ENCODE results near the gene SLC6A19.

Gene SLC6A19

DNA sequence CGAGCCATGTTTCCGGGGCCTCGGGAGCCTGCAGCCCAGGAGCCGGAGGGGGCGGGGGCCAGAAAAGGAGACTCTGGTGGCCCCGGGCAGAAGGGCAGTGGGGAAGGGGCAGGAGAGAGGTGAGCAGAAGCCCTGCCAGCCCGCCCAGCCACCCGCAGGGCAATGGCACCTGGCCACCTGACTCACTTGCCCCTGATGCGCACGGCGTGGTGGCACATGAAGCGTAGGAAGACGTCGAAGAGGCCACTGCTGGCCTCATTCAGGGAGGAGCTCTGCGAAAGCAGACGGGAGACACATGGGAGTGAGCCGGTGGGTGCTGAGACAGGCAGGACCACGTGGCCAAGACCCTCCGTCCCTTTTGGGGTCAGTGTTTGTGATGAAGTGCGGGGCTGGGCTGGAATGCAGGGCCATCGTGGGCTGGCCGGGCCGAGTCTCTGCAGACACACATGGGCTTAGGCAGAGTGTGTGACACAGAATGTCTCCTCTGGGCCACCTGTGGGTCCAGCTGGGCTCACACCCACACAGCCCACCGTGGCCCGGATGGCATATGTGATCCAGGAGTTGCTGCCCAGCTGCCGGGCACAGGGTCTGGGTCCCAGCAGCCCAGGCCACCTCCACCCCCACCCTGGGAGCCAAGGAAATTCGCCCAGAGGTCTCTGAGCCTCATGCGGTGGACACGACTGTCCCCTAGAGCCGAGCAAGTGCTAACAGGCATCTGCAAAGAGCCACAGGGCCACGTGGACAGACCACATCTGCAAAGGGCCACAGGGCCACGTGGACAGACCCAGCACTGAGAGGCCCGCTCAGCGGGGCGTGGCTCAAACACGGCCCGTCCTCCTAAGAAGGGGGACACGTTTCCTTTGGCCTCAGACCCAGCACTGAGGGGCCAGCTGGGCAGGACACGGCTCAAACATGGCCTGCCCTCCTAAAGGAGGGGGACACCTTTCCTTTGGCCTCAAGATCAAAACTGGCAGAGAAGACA is 69.8 kb downstream of the SLC6A19 start:
- TF ChIP-seq CTCF (IDR thresholded peaks at IDR 0.05; ENCODE audit: low read depth, low read length, missing control alignments): no peak
- H3K4me3 ChIP-seq (ENCODE audit: low read depth, low read length): no peak overlapping the region
- no peak for DNase-seq (ENCODE audit: low read depth)
- in situ Hi-C loops (cut with HindIII; ENCODE audit: low sequenced_read_pairs): no loop called here

DNA sequence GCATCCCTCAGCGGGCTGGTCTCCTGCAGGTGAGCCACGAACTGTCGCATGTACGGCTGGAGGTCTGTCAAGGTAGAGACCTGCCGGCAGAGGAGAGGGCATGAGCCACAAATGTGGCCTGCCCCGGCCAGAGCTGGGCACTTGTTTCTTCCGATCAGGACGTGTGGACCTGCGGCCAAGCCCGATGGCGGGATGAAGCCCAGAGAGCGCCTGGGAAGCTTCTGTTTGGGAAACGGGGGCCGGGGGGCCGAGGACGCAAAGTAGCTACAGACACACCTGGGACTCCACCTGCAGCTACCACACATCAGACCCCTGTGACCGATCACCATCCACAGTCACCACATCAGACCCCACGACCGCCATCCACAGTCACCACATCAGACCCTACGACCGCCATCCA is 70.8 kb downstream of the SLC6A19 start:
- DNase-seq (ENCODE audit: low read depth): no peak
- no peak overlapping the region for H3K4me3 ChIP-seq (ENCODE audit: low read depth, low read length)
- no peak for TF ChIP-seq CTCF (IDR thresholded peaks at IDR 0.05; ENCODE audit: low read depth, low read length, missing control alignments)
- in situ Hi-C loops (cut with HindIII; ENCODE audit: low sequenced_read_pairs): no loop called here

GRCh38 chr5:1273745-1274144 is 72.3 kb downstream of the SLC6A19 start:
- DNase-seq (ENCODE audit: low read depth): no peak
- in situ Hi-C loops (cut with HindIII; ENCODE audit: low sequenced_read_pairs): no loop called here
- H3K4me3 ChIP-seq (ENCODE audit: low read depth, low read length): no peak overlapping the region

GRCh38 chr5:1274471-1274870 is 73.1 kb downstream of the SLC6A19 start:
- in situ Hi-C loops (cut with HindIII; ENCODE audit: low sequenced_read_pairs): no loop called here
- no peak overlapping the region for H3K4me3 ChIP-seq (ENCODE audit: low read depth, low read length)
- DNase-seq (ENCODE audit: low read depth): no peak
- TF ChIP-seq CTCF (IDR thresholded peaks at IDR 0.05; ENCODE audit: low read depth, low read length, missing control alignments): no peak

More at GRCh38 chr5:1273745-1274144, 72.3 kb downstream of the SLC6A19 start:
- no peak for TF ChIP-seq CTCF (IDR thresholded peaks at IDR 0.05; ENCODE audit: low read depth, low read length, missing control alignments)

All from astrocyte of the cerebellum (primary cell).